ENCODE data around the gene ARHGEF35.
"Not testable (repeated sequence)": the region's sequence is repeated elsewhere in the genome, so short reads cannot be mapped to it uniquely, and the experiment has no call there.

The ARHGEF35 gene

GRCh38 chr7:144178380-144179164 is 17.1 kb downstream of the ARHGEF35 start:
- not testable (repeated sequence) for DNase-seq (ENCODE audit: low read depth)

- no peak for DNase-seq (ENCODE audit: low read depth)
Observed at GRCh38 chr7:144174613-144175012, 21.0 kb downstream of the ARHGEF35 start.

DNA sequence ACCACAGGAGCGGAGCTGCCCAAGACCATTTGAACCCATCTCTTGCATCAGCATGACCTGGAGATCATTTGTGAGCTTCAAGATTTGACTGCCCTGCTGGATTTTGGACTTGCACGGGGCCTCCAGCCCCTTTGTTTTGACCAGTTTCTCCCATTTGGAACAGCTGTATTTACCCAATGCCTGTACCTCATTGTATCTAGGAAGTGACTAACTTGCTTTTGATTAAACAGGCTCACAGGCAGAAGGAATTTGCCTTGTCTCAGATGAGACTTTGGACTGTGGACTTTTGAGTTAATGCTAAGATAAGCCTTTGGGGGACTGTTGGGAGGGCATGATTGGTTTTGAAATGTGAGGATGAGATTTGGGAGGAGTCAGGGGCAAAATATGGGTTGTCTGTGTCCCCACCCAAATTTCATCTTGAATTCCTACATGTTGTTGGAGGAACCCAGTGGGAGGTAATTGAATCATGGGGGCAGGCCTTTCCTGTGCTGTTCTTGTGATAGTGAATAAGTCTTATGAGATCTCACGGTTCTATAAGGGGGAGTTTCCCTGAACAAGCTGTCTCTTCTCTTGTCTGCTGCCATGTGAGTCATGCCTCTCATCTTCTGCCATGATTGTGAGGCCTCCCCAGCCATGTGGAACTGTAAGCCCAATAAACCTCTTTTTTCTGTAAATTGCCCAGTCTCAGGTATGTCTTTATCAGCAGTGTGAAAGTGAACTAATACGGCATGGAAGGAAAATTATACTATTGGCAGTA is 23.9 kb downstream of the ARHGEF35 start:
- not testable (repeated sequence) for DNase-seq (ENCODE audit: low read depth)

GRCh38 chr7:144164784-144165183 is 30.8 kb downstream of the ARHGEF35 start:
- no peak for DNase-seq (ENCODE audit: low read depth)

- DNase-seq (ENCODE audit: low read depth), result no peak
Observed at GRCh38 chr7:144158861-144159260, 36.8 kb downstream of the ARHGEF35 start.

GRCh38 chr7:144148224-144148827 is 47.3 kb downstream of the ARHGEF35 start:
- DNase-seq (ENCODE audit: low read depth), result no peak

- no peak for DNase-seq (ENCODE audit: low read depth)
Observed at GRCh38 chr7:144144426-144144825, 51.2 kb downstream of the ARHGEF35 start.

DNA sequence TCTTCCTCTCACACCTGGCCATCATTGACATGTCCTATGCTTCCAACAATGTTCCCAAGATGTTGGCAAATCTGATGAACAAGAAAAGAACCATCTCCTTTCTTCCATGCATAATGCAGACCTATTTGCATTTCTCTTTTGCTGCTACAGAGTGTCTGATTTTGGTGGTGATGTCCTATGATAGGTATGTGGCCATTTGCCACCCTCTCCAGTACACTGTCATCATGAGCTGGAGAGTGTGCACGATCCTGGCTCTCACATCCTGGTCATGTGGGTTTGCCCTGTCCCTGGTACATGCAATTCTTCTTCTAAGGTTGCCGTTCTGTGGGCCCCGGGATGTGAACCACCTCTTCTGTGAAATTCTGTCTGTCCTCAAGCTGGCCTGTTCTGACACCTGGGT is 53.4 kb downstream of the ARHGEF35 start:
- DNase-seq (ENCODE audit: low read depth), result no peak

DNA sequence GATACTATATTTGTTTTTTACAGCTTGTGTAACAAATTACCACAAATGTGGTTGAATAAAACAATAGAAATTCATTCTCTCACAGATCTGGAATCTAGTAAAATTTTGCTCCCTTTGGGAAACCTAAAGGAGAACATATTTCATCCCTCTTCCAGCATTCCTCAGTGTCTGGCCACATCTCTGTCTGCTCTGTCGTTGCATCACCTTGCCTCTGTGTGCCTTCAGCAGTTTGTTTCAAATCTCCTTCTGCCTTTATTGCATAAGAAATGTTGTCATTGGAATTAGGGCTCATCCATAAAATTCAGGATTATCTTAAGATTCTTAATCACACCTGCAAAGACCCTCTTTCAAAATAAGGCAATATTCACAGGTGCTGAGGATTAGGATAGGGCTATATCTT is 58.1 kb downstream of the ARHGEF35 start:
- DNase-seq (ENCODE audit: low read depth), result no peak
